ENCODE measurements around the gene ADGRL3. TPM values are rescaled to one million over a fixed set of nuclear protein-coding genes. Genes with fewer than 3 reads are reported as not detected.

ADGRL3 gene
- total and polyA plus RNA-seq, 5 donors: 0.52 to 3.8 (median 3.2) TPM

DNA sequence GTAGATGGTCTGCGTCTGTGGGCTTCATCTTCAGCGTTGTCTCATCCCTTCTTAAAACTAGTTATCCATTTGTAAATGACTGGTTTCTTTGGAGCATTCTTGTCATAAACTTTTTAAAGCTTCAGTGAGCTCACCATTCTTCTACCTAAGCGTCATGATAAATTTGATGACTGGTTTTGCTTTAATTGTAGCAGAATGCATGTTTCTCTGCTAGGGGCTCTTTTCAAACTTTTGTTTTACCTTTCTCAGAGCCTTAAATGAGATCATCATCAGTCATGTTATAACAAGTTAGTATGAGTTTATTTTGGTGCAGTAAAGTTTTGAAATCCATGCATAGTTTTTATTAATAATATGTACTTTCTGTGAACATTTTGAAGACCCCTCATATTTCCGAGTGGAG is 6.3 kb upstream of the ADGRL3 start:
- H3K4me1 ChIP-seq (ENCODE audit: control insufficient read depth, insufficient read depth, low read length): no peaks in the 10 kb centered on the region
- ATAC-seq: no peak
- no peak overlapping the region for H3K4me3 ChIP-seq (ENCODE audit: low read length)
- intact Hi-C loops (cut with DNase I): no loop called here
- WGBS: 92% methylated on average over 4 of the region's 4 CpGs
- H3K27me3 ChIP-seq (ENCODE audit: control insufficient read depth, insufficient read depth): no peaks in the 10 kb centered on the region
- no peak for DNase-seq
- no peak overlapping the region for H3K27ac ChIP-seq (ENCODE audit: low read length)
- no peaks in the 10 kb centered on the region for H3K9me3 ChIP-seq (ENCODE audit: control insufficient read depth, low read length)

- Histone ChIP-seq H3K9me3 (ENCODE audit: control insufficient read depth, low read length) (no peaks in the 10 kb centered on the region), H3K4me1 (ENCODE audit: control insufficient read depth, insufficient read depth, low read length) (no peaks in the 10 kb centered on the region), H3K27ac (ENCODE audit: low read length) (no peak overlapping the region), H3K27me3 (ENCODE audit: control insufficient read depth, insufficient read depth) (no peaks in the 10 kb centered on the region), H3K4me3 (ENCODE audit: low read length) (no peak overlapping the region)
- no peak for DNase-seq
- ATAC-seq: no peak
- WGBS: 78% methylated on average over 1 of the region's 1 CpG
- intact Hi-C loops (cut with DNase I): no loop called here
These were observed 5.6 kb upstream of the ADGRL3 start for GRCh38 chr4:61194571-61194970.

- H3K4me1 ChIP-seq (ENCODE audit: control insufficient read depth, insufficient read depth, low read length): no peaks in the 10 kb centered on the region
- ATAC-seq (no peak), DNase-seq (no peak)
- 73% methylated on average over 1 of the region's 1 CpG for WGBS
- no peaks in the 10 kb centered on the region for H3K9me3 ChIP-seq (ENCODE audit: control insufficient read depth, low read length)
- H3K27me3 ChIP-seq (ENCODE audit: control insufficient read depth, insufficient read depth): no peaks in the 10 kb centered on the region
- H3K27ac ChIP-seq (ENCODE audit: low read length): no peak overlapping the region
- no peak overlapping the region for H3K4me3 ChIP-seq (ENCODE audit: low read length)
- intact Hi-C loops (cut with DNase I): no loop called here
These were observed 5.0 kb upstream of the ADGRL3 start for GRCh38 chr4:61195101-61195500.

- Histone ChIP-seq H3K4me1 (ENCODE audit: control insufficient read depth, insufficient read depth, low read length) (no peaks in the 10 kb centered on the region), H3K4me3 (ENCODE audit: low read length) (no peak overlapping the region), H3K27me3 (ENCODE audit: control insufficient read depth, insufficient read depth) (no peaks in the 10 kb centered on the region), H3K9me3 (ENCODE audit: control insufficient read depth, low read length) (no peaks in the 10 kb centered on the region), H3K27ac (ENCODE audit: low read length) (no peak overlapping the region)
- DNase-seq (no peak), ATAC-seq (no peak)
- intact Hi-C loops (cut with DNase I): no loop called here
- 88% methylated on average over 1 of the region's 1 CpG for WGBS
These were observed 1.4 kb upstream of the ADGRL3 start for GRCh38 chr4:61198686-61199085.

DNA sequence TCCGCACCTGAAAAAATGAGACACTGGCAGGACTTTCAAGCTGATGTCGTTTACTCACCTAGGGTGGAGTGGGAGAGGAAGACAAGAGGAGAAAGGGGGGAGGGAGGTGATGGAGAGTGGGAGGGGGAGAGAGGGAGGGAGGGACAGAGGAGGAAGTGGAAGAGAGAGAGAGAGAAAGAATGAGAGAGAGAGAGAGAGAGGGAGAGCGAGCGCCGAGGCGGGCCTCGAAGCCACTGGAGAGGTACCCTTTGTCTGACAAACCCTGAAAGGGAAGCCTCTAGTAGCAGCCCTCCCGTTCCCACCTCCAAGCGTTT is 296 bp upstream of the ADGRL3 start:
- Histone ChIP-seq H3K4me3 (ENCODE audit: low read length) (peak overlapping the region; percentile 54), H3K27me3 (ENCODE audit: control insufficient read depth, insufficient read depth) (no peaks in the 10 kb centered on the region), H3K4me1 (ENCODE audit: control insufficient read depth, insufficient read depth, low read length) (no peaks in the 10 kb centered on the region), H3K9me3 (ENCODE audit: control insufficient read depth, low read length) (no peaks in the 10 kb centered on the region), H3K27ac (ENCODE audit: low read length) (no peak overlapping the region)
- DNase-seq: no peak
- 4% methylated on average over 9 of the region's 9 CpGs for WGBS
- intact Hi-C loops (cut with DNase I): no loop called here
- no peak for ATAC-seq

GRCh38 chr4:61200916-61201526 is 895 bp downstream of the ADGRL3 start:
- DNase-seq (peak in 2 of 3 donors; percentile 44 to 55), ATAC-seq (peak in 1 of 2 donors; percentile 49)
- Histone ChIP-seq H3K27ac (ENCODE audit: low read length) (no peak overlapping the region), H3K4me1 (ENCODE audit: control insufficient read depth, insufficient read depth, low read length) (no peaks in the 10 kb centered on the region), H3K9me3 (ENCODE audit: control insufficient read depth, low read length) (no peaks in the 10 kb centered on the region), H3K4me3 (ENCODE audit: low read length) (peak overlapping the region; percentile 54), H3K27me3 (ENCODE audit: control insufficient read depth, insufficient read depth) (peaks cover 2% of the 10 kb centered on the region)
- intact Hi-C loops (cut with DNase I): no loop called here
- 1% methylated on average over 41 of the region's 41 CpGs for WGBS

- DNase-seq: peak in 2 of 3 donors; percentile 20 to 47
- no peak overlapping the region for H3K27ac ChIP-seq (ENCODE audit: low read length)
- no peaks in the 10 kb centered on the region for H3K4me1 ChIP-seq (ENCODE audit: control insufficient read depth, insufficient read depth, low read length)
- under 1% methylated on average over 28 of the region's 28 CpGs for WGBS
- intact Hi-C loops (cut with DNase I): no loop called here
- peak in 1 of 2 donors; percentile 12 for ATAC-seq
- H3K9me3 ChIP-seq (ENCODE audit: control insufficient read depth, low read length): no peaks in the 10 kb centered on the region
- H3K27me3 ChIP-seq (ENCODE audit: control insufficient read depth, insufficient read depth): peaks cover 2% of the 10 kb centered on the region
- H3K4me3 ChIP-seq (ENCODE audit: low read length): peak overlapping the region; percentile 54
These were observed 1.4 kb downstream of the ADGRL3 start for GRCh38 chr4:61201561-61201960.

GRCh38 chr4:61201961-61202637 is 2.0 kb downstream of the ADGRL3 start:
- peak overlapping the region; percentile 54 for H3K4me3 ChIP-seq (ENCODE audit: low read length)
- peaks cover 2% of the 10 kb centered on the region for H3K27me3 ChIP-seq (ENCODE audit: control insufficient read depth, insufficient read depth)
- DNase-seq (peak in 2 of 3 donors; percentile 49 to 51), ATAC-seq (peak; percentile 22 to 32)
- 1% methylated on average over 51 of the region's 51 CpGs for WGBS
- no peak overlapping the region for H3K27ac ChIP-seq (ENCODE audit: low read length)
- intact Hi-C loops (cut with DNase I): no loop called here
- no peaks in the 10 kb centered on the region for H3K9me3 ChIP-seq (ENCODE audit: control insufficient read depth, low read length)
- no peaks in the 10 kb centered on the region for H3K4me1 ChIP-seq (ENCODE audit: control insufficient read depth, insufficient read depth, low read length)

- H3K9me3 ChIP-seq (ENCODE audit: control insufficient read depth, low read length): no peaks in the 10 kb centered on the region
- H3K27ac ChIP-seq (ENCODE audit: low read length): no peak overlapping the region
- peaks cover 2% of the 10 kb centered on the region for H3K27me3 ChIP-seq (ENCODE audit: control insufficient read depth, insufficient read depth)
- DNase-seq (no peak), ATAC-seq (peak in 1 of 2 donors; percentile 10)
- intact Hi-C loops (cut with DNase I): no loop called here
- 1% methylated on average over 41 of the region's 41 CpGs for WGBS
- H3K4me1 ChIP-seq (ENCODE audit: control insufficient read depth, insufficient read depth, low read length): no peaks in the 10 kb centered on the region
- H3K4me3 ChIP-seq (ENCODE audit: low read length): peak overlapping the region; percentile 54
These were observed 2.7 kb downstream of the ADGRL3 start for GRCh38 chr4:61202638-61203435.

DNA sequence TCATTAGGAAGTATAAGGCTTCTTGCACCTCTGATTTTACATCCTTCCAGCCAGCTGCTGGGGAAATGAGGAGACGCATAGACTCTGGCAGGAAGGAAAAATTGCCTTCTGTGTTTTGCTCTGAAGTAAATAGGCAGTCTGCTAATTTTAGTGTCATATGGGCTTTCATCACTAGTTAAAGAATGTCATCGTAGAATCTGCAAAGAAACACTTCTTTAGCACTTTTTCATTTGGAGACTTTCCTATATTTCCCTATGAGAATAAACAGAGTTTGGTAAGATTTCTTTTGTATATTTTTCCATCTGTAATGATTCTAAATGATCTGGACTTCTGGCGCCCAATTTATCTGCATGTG is 3.3 kb downstream of the ADGRL3 start:
- no peaks in the 10 kb centered on the region for H3K4me1 ChIP-seq (ENCODE audit: control insufficient read depth, insufficient read depth, low read length)
- no peak for DNase-seq
- 45% methylated on average over 3 of the region's 3 CpGs for WGBS
- H3K27me3 ChIP-seq (ENCODE audit: control insufficient read depth, insufficient read depth): peaks cover 2% of the 10 kb centered on the region
- H3K9me3 ChIP-seq (ENCODE audit: control insufficient read depth, low read length): no peaks in the 10 kb centered on the region
- H3K4me3 ChIP-seq (ENCODE audit: low read length): peak overlapping the region; percentile 54
- ATAC-seq: no peak
- intact Hi-C loops (cut with DNase I): no loop called here
- no peak overlapping the region for H3K27ac ChIP-seq (ENCODE audit: low read length)

GRCh38 chr4:61204353-61205060 is 4.4 kb downstream of the ADGRL3 start:
- Histone ChIP-seq H3K27me3 (ENCODE audit: control insufficient read depth, insufficient read depth) (peaks cover 2% of the 10 kb centered on the region), H3K9me3 (ENCODE audit: control insufficient read depth, low read length) (no peaks in the 10 kb centered on the region), H3K27ac (ENCODE audit: low read length) (no peak overlapping the region), H3K4me3 (ENCODE audit: low read length) (no peak overlapping the region), H3K4me1 (ENCODE audit: control insufficient read depth, insufficient read depth, low read length) (no peaks in the 10 kb centered on the region)
- intact Hi-C loops (cut with DNase I): no loop called here
- no peak for ATAC-seq
- WGBS: 76% methylated on average over 2 of the region's 2 CpGs
- DNase-seq: no peak

Measured in right cardiac atrium (tissue), 5 donors.